A549 (cell line): ENCODE results near the gene TRMT2A. TPM values are rescaled to one million over a fixed set of nuclear protein-coding genes. Genes with fewer than 3 reads are reported as not detected.

Source experiments
- ATAC-seq, 2 experiments: fragments of 200-7000 bp in 1 of 2; fragments of >200 bp in 1 of 2; cut with Nextera tagmentation in 1 of 2; cut with Tn5 transposase in 1 of 2; 3 replicates each; pipeline versions ENCODE4 v1.8.0 to v1.9.1; 2018 to 2020; ENCODE audit warnings: mild to moderate bottlenecking in 1 of 2, moderate library complexity in 1 of 2
- CTCF ChIA-PET: fragments of 300-600 bp; sonication (Branson Sonifier 250); formaldehyde crosslinking; extraction: SDS; loops from one replicate; lab custom pipeline; 2021; ENCODE audit warnings: antibody characterized with exemption, inconsistent platforms; lab: Yijun Ruan, JAX
- POLR2A ChIA-PET: fragments of 350-600 bp; formaldehyde crosslinking; extraction: SDS; loops from one replicate; lab custom pipeline; 2021; ENCODE audit warnings: antibody characterized with exemption, inconsistent platforms; lab: Yijun Ruan, JAX
- DNase-seq, 2 experiments: peaks; one replicate each; pipeline versions ENCODE4 v3.0.0 to v3.0.0-alpha.2; 2011 to 2016; ENCODE audit warnings: low read depth in 1 of 2, low spot score in 1 of 2
- FAIRE-seq: peaks from 2 replicates; lab custom pipeline; 2011; peaks lifted over from hg19 to GRCh38; lab: Jason Lieb, UNC
- H3K27ac ChIP-seq, 2 experiments: fragments of >200 bp; sonication (Bioruptor Twin); formaldehyde crosslinking; 3 replicates each; pipeline ENCODE4 v1.5.1; 2016 to 2017
- H3K4me1 ChIP-seq: fragments of >200 bp; sonication (Bioruptor Twin); formaldehyde crosslinking; 3 replicates; pipeline ENCODE4 v1.6.1; 2016
- H3K4me2 ChIP-seq: fragments of >200 bp; sonication (Bioruptor Twin); formaldehyde crosslinking; 3 replicates; pipeline ENCODE4 v1.6.1; 2016
- H3K4me3 ChIP-seq: fragments of >200 bp; sonication (Bioruptor Twin); formaldehyde crosslinking; 3 replicates; pipeline ENCODE4 v1.5.1; 2016
- H3K9me3 ChIP-seq: fragments of >200 bp; sonication (Bioruptor Twin); formaldehyde crosslinking; 3 replicates; pipeline ENCODE4 v1.6.1; 2016
- CHD2 ChIP-seq: fragments of 150-350 bp; IDR thresholded peaks from 2 replicates; pipeline ENCODE4 v1.6.1; 2014; ENCODE audit warnings: low read length; ENCODE audit not compliant: partially characterized antibody
- CHD4 ChIP-seq: fragments of 200-600 bp; sonication (generic); IDR thresholded peaks from 2 replicates; pipeline ENCODE4 v1.6.1; 2016; ENCODE audit warnings: antibody characterized with exemption, mild to moderate bottlenecking, borderline replicate concordance
- EP300 ChIP-seq, 2 experiments: fragments of >200 bp; sonication (Bioruptor Twin); formaldehyde crosslinking; IDR thresholded peaks; 2 replicates in 1 of 2; 3 replicates in 1 of 2; pipeline ENCODE4 v1.6.1; 2016 to 2017
- FOSL2 ChIP-seq, 2 experiments: fragments of 450-650 bp in 1 of 2; fragments of >200 bp in 1 of 2; sonication (Bioruptor Twin) in 1 of 2; formaldehyde crosslinking; IDR thresholded peaks; 2 replicates each; pipeline versions ENCODE4 v1.5.0 to v1.6.1; 2016 to 2020; ENCODE audit warnings: mild to moderate bottlenecking in 1 of 2, moderate library complexity in 1 of 2
- GATA3 ChIP-seq: IDR thresholded peaks from 2 replicates; pipeline ENCODE4 v1.6.1; 2012; ENCODE audit warnings: borderline replicate concordance
- HOXB5 ChIP-seq: fragments of 250-450 bp; sonication (Bioruptor Pico); IDR thresholded peaks from 2 replicates; pipeline ENCODE4 v1.5.0; 2020; ENCODE audit warnings: mild to moderate bottlenecking, moderate library complexity
- KDM1A ChIP-seq: fragments of 200-600 bp; sonication (generic); IDR thresholded peaks from 2 replicates; pipeline ENCODE4 v1.6.1; 2016; ENCODE audit warnings: low read depth, mild to moderate bottlenecking
- NFE2L2 ChIP-seq: fragments of 150-350 bp; conservative IDR thresholded peaks from 2 replicates; pipeline ENCODE4 v1.6.1; 2014; ENCODE audit warnings: low read length
- NPAS2 ChIP-seq: fragments of 250-450 bp; sonication (Bioruptor Pico); IDR thresholded peaks from 2 replicates; pipeline ENCODE4 v1.8.0; 2022; ENCODE audit warnings: mild to moderate bottlenecking, moderate library complexity, borderline replicate concordance
- POLR2A ChIP-seq: IDR thresholded peaks from 2 replicates; pipeline ENCODE4 v1.6.1; 2012; ENCODE audit warnings: mild to moderate bottlenecking, low read length
- SMC3 ChIP-seq: fragments of >200 bp; sonication (Bioruptor Twin); formaldehyde crosslinking; IDR thresholded peaks from 3 replicates; pipeline ENCODE4 v1.6.1; 2018; ENCODE audit warnings: inconsistent platforms
- SREBF2 ChIP-seq: fragments of 450-650 bp; IDR thresholded peaks from 2 replicates; pipeline ENCODE4 v1.6.1; 2014; ENCODE audit warnings: mild to moderate bottlenecking, moderate library complexity
- WGBS: methylation state at CpG from one replicate; pipeline ENCODE4 v1.1.6; 2017; ENCODE audit errors: missing lambda C conversion rate; 5-methylcytosine and 5-hydroxymethylcytosine counted together
- polyA plus RNA-seq, 4 experiments: library from polyadenylated mRNA; depleted of rRNA in 3 of 4; stranded (reverse); fragments of >200 nt; fragmentation: RNase III in 1 of 4; extraction: RNeasy Plus Mini Kit Qiagen cat#74134 plus additional on column Dnase treatment in 1 of 4; gene quantifications; 2 replicates in 3 of 4; 3 replicates in 1 of 4; pipeline ENCODE4 v1.2.3, GENCODE V29; 2011 to 2017
- TF ChIP-seq, protein P1 (sequence below): fragments of >200 bp; sonication (Bioruptor Twin); formaldehyde crosslinking; IDR thresholded peaks from 3 replicates; pipeline ENCODE4 v1.5.1; 2016
- TF ChIP-seq, protein P2 (sequence below): fragments of 150-350 bp; IDR thresholded peaks from 2 replicates; pipeline ENCODE4 v1.6.1; 2014; ENCODE audit warnings: low read depth, mild to moderate bottlenecking, low read length
- TF ChIP-seq, protein P3 (sequence below): fragments of 250-450 bp; sonication (Bioruptor Pico); IDR thresholded peaks from 2 replicates; pipeline ENCODE4 v1.5.0; 2021; ENCODE audit warnings: mild to moderate bottlenecking, moderate library complexity, borderline replicate concordance
- TF ChIP-seq, protein P4 (sequence below): IDR thresholded peaks from 2 replicates; pipeline ENCODE4 v1.6.1; 2012

Gene TRMT2A
- polyA plus RNA-seq, 2 of the 4 experiments (the other 2 are of a cell fraction), result 12.3 to 28.8 TPM

DNA sequence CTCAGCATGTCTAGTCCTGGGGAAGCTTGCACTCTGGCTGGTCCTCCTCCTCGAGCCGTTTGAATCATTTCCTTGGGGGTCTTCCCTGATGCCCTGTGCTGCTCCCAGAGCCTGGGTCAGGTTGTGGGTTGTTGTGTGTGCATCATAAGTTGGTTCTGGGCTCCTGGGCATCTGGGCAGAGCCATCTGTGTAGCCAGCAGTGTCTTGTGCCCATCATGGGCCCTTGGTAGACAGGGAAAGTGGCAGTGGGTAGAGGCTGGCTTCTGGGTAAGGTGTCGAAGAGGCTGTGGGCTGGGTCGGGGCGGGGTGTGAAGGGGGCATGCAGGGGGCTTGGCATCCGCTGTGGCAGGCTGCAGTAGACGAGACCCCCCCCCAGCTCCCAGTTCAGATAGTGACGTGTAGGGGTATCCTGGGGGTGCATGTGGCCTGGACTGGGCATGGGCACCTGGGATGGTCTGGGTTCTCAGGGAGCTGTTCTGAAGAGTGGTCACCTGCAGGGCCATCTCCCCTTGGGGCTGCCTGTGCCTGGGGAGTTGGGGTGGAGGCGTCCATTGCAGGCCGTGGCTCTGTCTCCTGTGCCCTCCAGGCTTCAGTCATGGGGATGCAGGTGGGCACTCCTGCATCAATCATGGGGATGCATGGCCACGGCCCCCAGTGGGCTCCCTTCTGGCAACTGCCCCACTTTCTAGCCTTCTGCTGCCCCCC, 7.2 kb upstream of the TRMT2A start:
- no peak overlapping the region for H3K4me3 ChIP-seq
- DNase-seq (no peak), ATAC-seq (no peak), FAIRE-seq (no peak)
- H3K27ac ChIP-seq, result no peak overlapping the region
- CTCF ChIA-PET, result no interaction called here
- H3K9me3 ChIP-seq, result no peaks in the 10 kb centered on the region
- no peak overlapping the region for H3K4me2 ChIP-seq
- peaks cover 9% of the 10 kb centered on the region for H3K4me1 ChIP-seq
- WGBS, result 94% methylated on average over 5 of the region's 11 CpGs
- POLR2A ChIA-PET, result no interaction called here
- TF ChIP-seq, protein P1, sequence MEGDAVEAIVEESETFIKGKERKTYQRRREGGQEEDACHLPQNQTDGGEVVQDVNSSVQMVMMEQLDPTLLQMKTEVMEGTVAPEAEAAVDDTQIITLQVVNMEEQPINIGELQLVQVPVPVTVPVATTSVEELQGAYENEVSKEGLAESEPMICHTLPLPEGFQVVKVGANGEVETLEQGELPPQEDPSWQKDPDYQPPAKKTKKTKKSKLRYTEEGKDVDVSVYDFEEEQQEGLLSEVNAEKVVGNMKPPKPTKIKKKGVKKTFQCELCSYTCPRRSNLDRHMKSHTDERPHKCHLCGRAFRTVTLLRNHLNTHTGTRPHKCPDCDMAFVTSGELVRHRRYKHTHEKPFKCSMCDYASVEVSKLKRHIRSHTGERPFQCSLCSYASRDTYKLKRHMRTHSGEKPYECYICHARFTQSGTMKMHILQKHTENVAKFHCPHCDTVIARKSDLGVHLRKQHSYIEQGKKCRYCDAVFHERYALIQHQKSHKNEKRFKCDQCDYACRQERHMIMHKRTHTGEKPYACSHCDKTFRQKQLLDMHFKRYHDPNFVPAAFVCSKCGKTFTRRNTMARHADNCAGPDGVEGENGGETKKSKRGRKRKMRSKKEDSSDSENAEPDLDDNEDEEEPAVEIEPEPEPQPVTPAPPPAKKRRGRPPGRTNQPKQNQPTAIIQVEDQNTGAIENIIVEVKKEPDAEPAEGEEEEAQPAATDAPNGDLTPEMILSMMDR, result no peak
- TF ChIP-seq NPAS2 (CRISPR knock-in tag), result no peak
- TF ChIP-seq POLR2A, result no peak
- no peak for TF ChIP-seq FOSL2 (IDR thresholded peaks at IDR 0.05)
- no peak for TF ChIP-seq FOSL2 (CRISPR knock-in tag; IDR thresholded peaks at IDR 0.05)
- TF ChIP-seq KDM1A, result no peak

DNA sequence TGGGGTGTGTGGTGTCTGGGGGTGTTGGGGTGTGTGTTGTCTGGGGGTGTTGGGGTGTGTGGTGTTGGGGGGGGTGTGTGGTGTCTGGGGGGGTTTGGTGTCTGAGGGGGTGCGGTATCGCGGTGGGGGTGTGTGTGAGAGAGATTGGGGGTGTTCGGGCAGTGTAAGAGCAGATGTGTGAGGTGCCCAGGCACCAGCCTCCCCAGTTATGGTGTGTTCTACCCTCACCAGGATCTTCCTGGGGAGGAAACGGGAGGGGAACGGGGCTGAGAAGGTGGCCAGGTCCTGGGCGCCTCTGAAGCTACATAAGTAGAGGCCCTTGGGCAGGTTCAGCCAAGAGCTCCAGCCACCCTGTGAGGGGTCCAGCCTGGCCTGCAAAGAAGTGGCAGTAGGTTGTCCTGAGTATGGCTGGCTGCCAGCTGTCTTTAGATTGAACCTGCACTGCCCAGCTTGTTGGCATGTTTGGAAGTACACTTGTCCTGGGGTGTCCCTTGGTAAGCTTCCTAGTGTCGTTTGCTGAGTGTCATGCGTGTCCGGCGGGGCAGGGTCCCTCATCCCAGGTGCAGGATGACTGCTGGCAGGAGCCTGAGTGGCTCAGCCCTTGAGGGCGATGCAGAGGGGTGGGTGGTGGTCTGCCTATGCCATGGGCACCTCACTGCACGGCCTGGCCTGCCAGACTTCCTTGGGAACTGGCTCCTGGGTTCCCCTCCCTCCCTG, 6.5 kb upstream of the TRMT2A start:
- ChIA-PET POLR2A (no interaction called here), CTCF (interaction anchor here (0.6 kb wide), 1 partner anchor 13 kb away, joined by 3 read pairs; no protein-coding TSS in a partner anchor)
- H3K9me3 ChIP-seq, result no peaks in the 10 kb centered on the region
- H3K4me2 ChIP-seq, result no peak overlapping the region
- no peak overlapping the region for H3K4me3 ChIP-seq
- ATAC-seq (no peak), DNase-seq (no peak), FAIRE-seq (no peak)
- no peak overlapping the region for H3K27ac ChIP-seq
- H3K4me1 ChIP-seq, result peaks cover 15% of the 10 kb centered on the region
- 91% methylated on average over 7 of the region's 13 CpGs for WGBS
- TF ChIP-seq NFE2L2, result no peak
- TF ChIP-seq SREBF2, result no peak
- TF ChIP-seq HOXB5, result no peak
- TF ChIP-seq SMC3, result no peak
- no peak for TF ChIP-seq KDM1A
- no peak for TF ChIP-seq EP300 (IDR thresholded peaks at IDR 0.05)
- TF ChIP-seq, protein P2, sequence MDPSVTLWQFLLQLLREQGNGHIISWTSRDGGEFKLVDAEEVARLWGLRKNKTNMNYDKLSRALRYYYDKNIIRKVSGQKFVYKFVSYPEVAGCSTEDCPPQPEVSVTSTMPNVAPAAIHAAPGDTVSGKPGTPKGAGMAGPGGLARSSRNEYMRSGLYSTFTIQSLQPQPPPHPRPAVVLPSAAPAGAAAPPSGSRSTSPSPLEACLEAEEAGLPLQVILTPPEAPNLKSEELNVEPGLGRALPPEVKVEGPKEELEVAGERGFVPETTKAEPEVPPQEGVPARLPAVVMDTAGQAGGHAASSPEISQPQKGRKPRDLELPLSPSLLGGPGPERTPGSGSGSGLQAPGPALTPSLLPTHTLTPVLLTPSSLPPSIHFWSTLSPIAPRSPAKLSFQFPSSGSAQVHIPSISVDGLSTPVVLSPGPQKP, result no peak
- TF ChIP-seq, protein P3, sequence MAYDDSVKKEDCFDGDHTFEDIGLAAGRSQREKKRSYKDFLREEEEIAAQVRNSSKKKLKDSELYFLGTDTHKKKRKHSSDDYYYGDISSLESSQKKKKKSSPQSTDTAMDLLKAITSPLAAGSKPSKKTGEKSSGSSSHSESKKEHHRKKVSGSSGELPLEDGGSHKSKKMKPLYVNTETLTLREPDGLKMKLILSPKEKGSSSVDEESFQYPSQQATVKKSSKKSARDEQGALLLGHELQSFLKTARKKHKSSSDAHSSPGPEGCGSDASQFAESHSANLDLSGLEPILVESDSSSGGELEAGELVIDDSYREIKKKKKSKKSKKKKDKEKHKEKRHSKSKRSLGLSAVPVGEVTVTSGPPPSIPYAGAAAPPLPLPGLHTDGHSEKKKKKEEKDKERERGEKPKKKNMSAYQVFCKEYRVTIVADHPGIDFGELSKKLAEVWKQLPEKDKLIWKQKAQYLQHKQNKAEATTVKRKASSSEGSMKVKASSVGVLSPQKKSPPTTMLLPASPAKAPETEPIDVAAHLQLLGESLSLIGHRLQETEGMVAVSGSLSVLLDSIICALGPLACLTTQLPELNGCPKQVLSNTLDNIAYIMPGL (CRISPR knock-in tag), result no peak
- no peak for TF ChIP-seq CHD2
- TF ChIP-seq, protein P4, sequence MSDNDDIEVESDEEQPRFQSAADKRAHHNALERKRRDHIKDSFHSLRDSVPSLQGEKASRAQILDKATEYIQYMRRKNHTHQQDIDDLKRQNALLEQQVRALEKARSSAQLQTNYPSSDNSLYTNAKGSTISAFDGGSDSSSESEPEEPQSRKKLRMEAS, result no peak
- no peak for TF ChIP-seq CHD4
- no peak for TF ChIP-seq GATA3
